ENCODE results near the gene CACNA1B.

Gene CACNA1B

DNA sequence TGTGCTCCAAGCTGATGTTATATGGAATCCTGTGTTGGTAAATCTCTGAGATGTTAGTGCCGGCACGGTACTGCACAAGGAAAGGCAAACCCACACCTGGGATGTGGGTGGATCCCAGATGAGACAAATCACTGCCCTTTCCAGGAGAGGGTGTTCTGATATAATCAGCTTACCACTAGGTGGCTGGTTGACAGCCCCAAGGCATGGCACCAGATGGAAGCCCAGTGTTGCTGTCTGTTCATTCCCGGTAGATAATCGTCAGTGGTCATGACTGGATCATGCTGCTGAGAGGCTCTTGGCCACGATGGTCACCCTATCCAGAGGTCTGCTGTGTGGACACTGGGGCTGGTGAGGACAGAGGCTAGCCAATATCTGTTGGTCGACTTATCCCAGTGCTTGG, 184.0 kb downstream of the CACNA1B start:
- no peak for DNase-seq
- peaks cover 92% of the 10 kb centered on the region for H3K27me3 ChIP-seq (replicated peaks; ENCODE audit: insufficient read depth, low read length)
- H3K9me2 ChIP-seq (replicated peaks; ENCODE audit: insufficient read depth, low read length): no peaks in the 10 kb centered on the region
- no peak overlapping the region for H3K27ac ChIP-seq (ENCODE audit: low read length)
- TF ChIP-seq EZH2 (optimal IDR thresholded peaks at IDR 0.05; ENCODE audit: low read depth, low read length) (no peak), CTCF (IDR thresholded peaks at IDR 0.05; ENCODE audit: low read length) (no peak), EZH2phosphoT487 (IDR thresholded peaks at IDR 0.05; ENCODE audit: low read length) (no peak)
- H3F3A ChIP-seq (ENCODE audit: insufficient read depth, low read length): no peaks in the 10 kb centered on the region
- H3K36me3 ChIP-seq (replicated peaks; ENCODE audit: insufficient read depth, low read length): no peaks in the 10 kb centered on the region
- H3K4me2 ChIP-seq (ENCODE audit: low read depth, low read length): no peak overlapping the region
- H3K9me3 ChIP-seq (replicated peaks; ENCODE audit: insufficient read depth, low read length): no peaks in the 10 kb centered on the region
- no peak overlapping the region for H3K9ac ChIP-seq (ENCODE audit: low read length)
- H3K4me1 ChIP-seq (ENCODE audit: low read length): no peaks in the 10 kb centered on the region
- no peak overlapping the region for H3K4me3 ChIP-seq (ENCODE audit: low read length)
- no peaks in the 10 kb centered on the region for H4K20me1 ChIP-seq (ENCODE audit: insufficient read depth, low read length)
- H3K79me2 ChIP-seq (ENCODE audit: low read length): no peaks in the 10 kb centered on the region
- H2AFZ ChIP-seq (ENCODE audit: low read length): no peak overlapping the region

GRCh38 chr9:138062196-138062595, 184.6 kb downstream of the CACNA1B start:
- Histone ChIP-seq H3K27ac (ENCODE audit: low read length) (no peak overlapping the region), H3K36me3 (replicated peaks; ENCODE audit: insufficient read depth, low read length) (no peaks in the 10 kb centered on the region), H3K9ac (ENCODE audit: low read length) (no peak overlapping the region), H3K4me2 (ENCODE audit: low read depth, low read length) (no peak overlapping the region), H3K9me2 (replicated peaks; ENCODE audit: insufficient read depth, low read length) (no peaks in the 10 kb centered on the region), H3F3A (ENCODE audit: insufficient read depth, low read length) (no peaks in the 10 kb centered on the region), H3K9me3 (replicated peaks; ENCODE audit: insufficient read depth, low read length) (no peaks in the 10 kb centered on the region), H2AFZ (ENCODE audit: low read length) (no peak overlapping the region), H3K79me2 (ENCODE audit: low read length) (no peaks in the 10 kb centered on the region), H3K4me3 (ENCODE audit: low read length) (no peak overlapping the region), H3K27me3 (replicated peaks; ENCODE audit: insufficient read depth, low read length) (peaks cover 94% of the 10 kb centered on the region), H4K20me1 (ENCODE audit: insufficient read depth, low read length) (no peaks in the 10 kb centered on the region), H3K4me1 (ENCODE audit: low read length) (no peaks in the 10 kb centered on the region)
- DNase-seq: no peak
- TF ChIP-seq EZH2 (optimal IDR thresholded peaks at IDR 0.05; ENCODE audit: low read depth, low read length): no peak
- TF ChIP-seq CTCF (IDR thresholded peaks at IDR 0.05; ENCODE audit: low read length): no peak
- TF ChIP-seq EZH2phosphoT487 (IDR thresholded peaks at IDR 0.05; ENCODE audit: low read length): no peak

GRCh38 chr9:138063033-138063432, 185.5 kb downstream of the CACNA1B start:
- Histone ChIP-seq H3K4me2 (ENCODE audit: low read depth, low read length) (no peak overlapping the region), H3K9me2 (replicated peaks; ENCODE audit: insufficient read depth, low read length) (no peaks in the 10 kb centered on the region), H3K27ac (ENCODE audit: low read length) (no peak overlapping the region), H3K79me2 (ENCODE audit: low read length) (no peaks in the 10 kb centered on the region), H3K27me3 (replicated peaks; ENCODE audit: insufficient read depth, low read length) (peaks cover 94% of the 10 kb centered on the region), H3K4me3 (ENCODE audit: low read length) (no peak overlapping the region), H3K9ac (ENCODE audit: low read length) (no peak overlapping the region), H4K20me1 (ENCODE audit: insufficient read depth, low read length) (no peaks in the 10 kb centered on the region), H3K36me3 (replicated peaks; ENCODE audit: insufficient read depth, low read length) (no peaks in the 10 kb centered on the region), H3K4me1 (ENCODE audit: low read length) (no peaks in the 10 kb centered on the region), H3F3A (ENCODE audit: insufficient read depth, low read length) (no peaks in the 10 kb centered on the region), H3K9me3 (replicated peaks; ENCODE audit: insufficient read depth, low read length) (no peaks in the 10 kb centered on the region), H2AFZ (ENCODE audit: low read length) (no peak overlapping the region)
- DNase-seq: no peak
- TF ChIP-seq CTCF (IDR thresholded peaks at IDR 0.05; ENCODE audit: low read length) (no peak), EZH2 (optimal IDR thresholded peaks at IDR 0.05; ENCODE audit: low read depth, low read length) (no peak), EZH2phosphoT487 (IDR thresholded peaks at IDR 0.05; ENCODE audit: low read length) (no peak)
